ENCODE results near the gene FHAD1. TPM values are rescaled to one million over a fixed set of nuclear protein-coding genes. Genes with fewer than 3 reads are reported as not detected.

FHAD1 gene
- total and polyA plus RNA-seq, 2 experiments from 2014 or later, result 0.13 to 0.68 TPM

GRCh38 chr1:15331734-15332133, 84.7 kb downstream of the FHAD1 start:
- H2AFZ ChIP-seq, result no peak overlapping the region
- H3K79me2 ChIP-seq, result no peaks in the 10 kb centered on the region
- H4K20me1 ChIP-seq (ENCODE audit: insufficient read depth, poor library complexity, severe bottlenecking), result no peaks in the 10 kb centered on the region
- H3K4me1 ChIP-seq (ENCODE audit: insufficient read depth), result peaks cover 9% of the 10 kb centered on the region
- H3K9me2 ChIP-seq (replicated peaks; ENCODE audit: insufficient read depth), result no peaks in the 10 kb centered on the region
- H3K36me3 ChIP-seq (replicated peaks; ENCODE audit: insufficient read depth, low read depth), result no peaks in the 10 kb centered on the region
- no peaks in the 10 kb centered on the region for H3K27me3 ChIP-seq
- no peak overlapping the region for H3K4me2 ChIP-seq
- WGBS (ENCODE audit: low lambda C conversion rate, missing lambda C conversion rate), result 94% methylated on average over 2 of the region's 2 CpGs
- no peak overlapping the region for H3K4me3 ChIP-seq
- no peak for DNase-seq (ENCODE audit: low spot score)
- H3K27ac ChIP-seq, result no peak overlapping the region
- no peaks in the 10 kb centered on the region for H3K9me3 ChIP-seq (ENCODE audit: low read depth)
- TF ChIP-seq EZH2phosphoT487 (IDR thresholded peaks at IDR 0.05; ENCODE audit: low read depth, severe bottlenecking, unreplicated experiment), result no peak
- TF ChIP-seq CTCF (IDR thresholded peaks at IDR 0.05; ENCODE audit: poor library complexity), result no peak
- no peak for TF ChIP-seq EZH2 (IDR thresholded peaks at IDR 0.05; ENCODE audit: borderline replicate concordance)

GRCh38 chr1:15332525-15332924, 85.5 kb downstream of the FHAD1 start:
- Histone ChIP-seq H3K4me1 (ENCODE audit: insufficient read depth) (peaks cover 9% of the 10 kb centered on the region), H2AFZ (no peak overlapping the region), H3K36me3 (replicated peaks; ENCODE audit: insufficient read depth, low read depth) (no peaks in the 10 kb centered on the region), H3K9me3 (ENCODE audit: low read depth) (no peaks in the 10 kb centered on the region), H3K27ac (no peak overlapping the region), H3K79me2 (no peaks in the 10 kb centered on the region), H3K9me2 (replicated peaks; ENCODE audit: insufficient read depth) (no peaks in the 10 kb centered on the region), H3K4me3 (no peak overlapping the region), H3K4me2 (no peak overlapping the region), H4K20me1 (ENCODE audit: insufficient read depth, poor library complexity, severe bottlenecking) (no peaks in the 10 kb centered on the region), H3K27me3 (no peaks in the 10 kb centered on the region)
- WGBS (ENCODE audit: low lambda C conversion rate, missing lambda C conversion rate), result 68% methylated on average over 4 of the region's 4 CpGs
- no peak for TF ChIP-seq EZH2 (IDR thresholded peaks at IDR 0.05; ENCODE audit: borderline replicate concordance)
- no peak for TF ChIP-seq CTCF (IDR thresholded peaks at IDR 0.05; ENCODE audit: poor library complexity)
- no peak for TF ChIP-seq EZH2phosphoT487 (IDR thresholded peaks at IDR 0.05; ENCODE audit: low read depth, severe bottlenecking, unreplicated experiment)
- no peak for DNase-seq (ENCODE audit: low spot score)

GRCh38 chr1:15332952-15333715, 86.1 kb downstream of the FHAD1 start:
- no peak for DNase-seq (ENCODE audit: low spot score)
- no peak overlapping the region for H3K4me2 ChIP-seq
- no peaks in the 10 kb centered on the region for H3K36me3 ChIP-seq (replicated peaks; ENCODE audit: insufficient read depth, low read depth)
- H2AFZ ChIP-seq, result no peak overlapping the region
- H3K9me3 ChIP-seq (ENCODE audit: low read depth), result no peaks in the 10 kb centered on the region
- H3K4me1 ChIP-seq (ENCODE audit: insufficient read depth), result peaks cover 9% of the 10 kb centered on the region
- H3K79me2 ChIP-seq, result no peaks in the 10 kb centered on the region
- WGBS (ENCODE audit: low lambda C conversion rate, missing lambda C conversion rate), result 96% methylated on average over 11 of the region's 11 CpGs
- no peaks in the 10 kb centered on the region for H4K20me1 ChIP-seq (ENCODE audit: insufficient read depth, poor library complexity, severe bottlenecking)
- no peaks in the 10 kb centered on the region for H3K9me2 ChIP-seq (replicated peaks; ENCODE audit: insufficient read depth)
- H3K4me3 ChIP-seq, result no peak overlapping the region
- no peaks in the 10 kb centered on the region for H3K27me3 ChIP-seq
- no peak overlapping the region for H3K27ac ChIP-seq
- no peak for TF ChIP-seq CTCF (IDR thresholded peaks at IDR 0.05; ENCODE audit: poor library complexity)
- no peak for TF ChIP-seq EZH2 (IDR thresholded peaks at IDR 0.05; ENCODE audit: borderline replicate concordance)
- no peak for TF ChIP-seq EZH2phosphoT487 (IDR thresholded peaks at IDR 0.05; ENCODE audit: low read depth, severe bottlenecking, unreplicated experiment)

Data from hepatocyte (in vitro differentiated cells).